Caco-2 (cell line): Measurements from ENCODE around the gene MT1B. TPM values are rescaled to one million over a fixed set of nuclear protein-coding genes. Genes with fewer than 3 reads are reported as not detected.

ENCODE experiments used
- BruUV-seq: library from RNA; stranded (reverse); fragments of 400-500 nt; replicated peaks from 2 replicates; lab custom pipeline; 2021; lab: Mats Ljungman, UMichigan
- CTCF ChIA-PET: fragments of 300-600 bp; sonication (Branson Sonifier 250); formaldehyde crosslinking; loops from one replicate; lab custom pipeline; 2022; ENCODE audit warnings: antibody characterized with exemption; lab: Charles Lee
- POLR2A ChIA-PET: fragments of 300-600 bp; sonication (Branson Sonifier 250); formaldehyde crosslinking; loops from one replicate; lab custom pipeline; 2022; ENCODE audit warnings: antibody characterized with exemption; lab: Charles Lee
- DNase-seq, 2 experiments: peaks; one replicate each; pipeline versions ENCODE4 v3.0.0 to v3.0.0-alpha.2; 2020 to 2022
- H3K27me3 ChIP-seq: replicated peaks from 2 replicates; pipeline ENCODE4 v1.6.0; 2011; ENCODE audit warnings: low read length; ENCODE audit not compliant: control insufficient read depth, insufficient read depth
- H3K36me3 ChIP-seq: 2 replicates; pipeline ENCODE4 v1.5.1; 2011; ENCODE audit warnings: low read length; ENCODE audit not compliant: control insufficient read depth, insufficient read depth
- H3K4me1 ChIP-seq: fragments of 250-450 bp; sonication (Bioruptor Pico); 2 replicates; pipeline ENCODE4 v1.5.1; 2020; ENCODE audit warnings: mild to moderate bottlenecking
- H3K4me3 ChIP-seq: 2 replicates; pipeline ENCODE4 v1.5.1; 2011; ENCODE audit warnings: low read depth, mild to moderate bottlenecking, control low read depth, low read length
- H3K9me3 ChIP-seq: fragments of 250-450 bp; sonication (Bioruptor Pico); 2 replicates; pipeline ENCODE4 v1.5.1; 2020; ENCODE audit warnings: mild to moderate bottlenecking, moderate library complexity
- H3K27ac Mint-ChIP-seq: one replicate; pipeline ENCODE4 v1.8.0; 2022; ENCODE audit warnings: mixed read lengths; ENCODE audit not compliant: unreplicated experiment
- H3K27me3 Mint-ChIP-seq: one replicate; pipeline ENCODE4 v1.8.0; 2022; ENCODE audit warnings: mixed read lengths; ENCODE audit not compliant: insufficient read depth, unreplicated experiment
- H3K36me3 Mint-ChIP-seq: one replicate; pipeline ENCODE4 v1.8.0; 2022; ENCODE audit warnings: mild to moderate bottlenecking, mixed read lengths; ENCODE audit not compliant: insufficient read depth, unreplicated experiment
- H3K4me1 Mint-ChIP-seq: one replicate; pipeline ENCODE4 v1.8.0; 2022; ENCODE audit warnings: low read depth, mixed read lengths; ENCODE audit not compliant: unreplicated experiment
- H3K4me3 Mint-ChIP-seq: one replicate; pipeline ENCODE4 v1.8.0; 2022; ENCODE audit warnings: mild to moderate bottlenecking, moderate library complexity, mixed read lengths; ENCODE audit not compliant: unreplicated experiment
- H3K9me3 Mint-ChIP-seq: one replicate; pipeline ENCODE4 v1.8.0; 2022; ENCODE audit warnings: mixed read lengths; ENCODE audit not compliant: unreplicated experiment
- intact Hi-C: fragments of 100-400 bp; cut with micrococcal nuclease; formaldehyde crosslinking; loops from one replicate; pipeline ENCODE4 v1.10.0; 2022; ENCODE audit not compliant: unreplicated experiment
- total RNA-seq: library from RNA; stranded (reverse); gene quantifications from 2 replicates; pipeline ENCODE4 v1.2.3, GENCODE V29; 2022
- TF ChIP-seq, protein P1 (sequence below), 2 experiments: fragments of 200-600 bp in 1 of 2; IDR thresholded peaks; 1 replicate in 1 of 2; 2 replicates in 1 of 2; pipeline versions ENCODE4 v1.5.1 to v1.8.0; 2011 to 2022; ENCODE audit warnings: antibody characterized with exemption in 1 of 2, control low read depth in 1 of 2, inconsistent platforms in 1 of 2, low read depth in 1 of 2, low read length in 1 of 2, mild to moderate bottlenecking in 1 of 2, moderate library complexity in 1 of 2; ENCODE audit not compliant: insufficient read depth in 1 of 2, severe bottlenecking in 1 of 2, unreplicated experiment in 1 of 2

MT1B gene
- total RNA-seq, 1 experiment from 2014 or later: not detected

DNA sequence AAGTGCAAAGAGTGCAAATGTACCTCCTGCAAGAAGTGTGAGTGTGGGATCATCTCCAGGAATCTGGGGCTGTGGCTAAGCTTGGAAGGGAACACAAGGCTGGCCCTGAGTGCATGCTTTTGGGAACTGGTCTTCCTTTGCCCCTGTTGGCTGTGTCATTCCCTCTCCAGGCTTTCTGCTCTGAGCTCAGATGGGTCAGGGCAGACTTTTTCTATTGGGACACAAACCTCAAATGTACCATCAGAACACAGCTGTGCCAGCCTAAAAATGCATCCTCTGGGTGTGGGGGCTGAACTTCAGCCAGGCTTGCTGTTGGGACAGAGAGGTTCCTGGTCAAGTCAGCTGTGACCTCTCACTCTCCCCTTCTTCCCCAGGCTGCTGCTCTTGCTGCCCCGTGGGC is 914 bp downstream of the MT1B start:
- intact Hi-C loops: no loop called here
- Mint-ChIP-seq H3K4me3 (no peak overlapping the region), H3K27me3 (peaks cover 3% of the 10 kb centered on the region), H3K9me3 (no peaks in the 10 kb centered on the region), H3K36me3 (peaks cover 5% of the 10 kb centered on the region), H3K4me1 (no peaks in the 10 kb centered on the region), H3K27ac (no peak overlapping the region)
- peaks cover 18% of the 10 kb centered on the region for H3K4me1 ChIP-seq
- no TSS peak for BruUV-seq
- H3K27me3 ChIP-seq: no peaks in the 10 kb centered on the region
- no peaks in the 10 kb centered on the region for H3K36me3 ChIP-seq
- no peaks in the 10 kb centered on the region for H3K9me3 ChIP-seq
- POLR2A ChIA-PET: no interaction called here
- TF ChIP-seq, protein P1, sequence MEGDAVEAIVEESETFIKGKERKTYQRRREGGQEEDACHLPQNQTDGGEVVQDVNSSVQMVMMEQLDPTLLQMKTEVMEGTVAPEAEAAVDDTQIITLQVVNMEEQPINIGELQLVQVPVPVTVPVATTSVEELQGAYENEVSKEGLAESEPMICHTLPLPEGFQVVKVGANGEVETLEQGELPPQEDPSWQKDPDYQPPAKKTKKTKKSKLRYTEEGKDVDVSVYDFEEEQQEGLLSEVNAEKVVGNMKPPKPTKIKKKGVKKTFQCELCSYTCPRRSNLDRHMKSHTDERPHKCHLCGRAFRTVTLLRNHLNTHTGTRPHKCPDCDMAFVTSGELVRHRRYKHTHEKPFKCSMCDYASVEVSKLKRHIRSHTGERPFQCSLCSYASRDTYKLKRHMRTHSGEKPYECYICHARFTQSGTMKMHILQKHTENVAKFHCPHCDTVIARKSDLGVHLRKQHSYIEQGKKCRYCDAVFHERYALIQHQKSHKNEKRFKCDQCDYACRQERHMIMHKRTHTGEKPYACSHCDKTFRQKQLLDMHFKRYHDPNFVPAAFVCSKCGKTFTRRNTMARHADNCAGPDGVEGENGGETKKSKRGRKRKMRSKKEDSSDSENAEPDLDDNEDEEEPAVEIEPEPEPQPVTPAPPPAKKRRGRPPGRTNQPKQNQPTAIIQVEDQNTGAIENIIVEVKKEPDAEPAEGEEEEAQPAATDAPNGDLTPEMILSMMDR (IDR thresholded peaks at IDR 0.05; ENCODE audit: insufficient read depth in 1 of 2, low read depth in 1 of 2, low read length in 1 of 2, severe bottlenecking in 1 of 2, unreplicated experiment in 1 of 2): no peak
- DNase-seq: no peak
- CTCF ChIA-PET: interaction anchor here (0.7 kb wide), 1 partner anchor 9 kb away, joined by 5 read pairs; no protein-coding TSS in a partner anchor
- H3K4me3 ChIP-seq: no peak overlapping the region

DNA sequence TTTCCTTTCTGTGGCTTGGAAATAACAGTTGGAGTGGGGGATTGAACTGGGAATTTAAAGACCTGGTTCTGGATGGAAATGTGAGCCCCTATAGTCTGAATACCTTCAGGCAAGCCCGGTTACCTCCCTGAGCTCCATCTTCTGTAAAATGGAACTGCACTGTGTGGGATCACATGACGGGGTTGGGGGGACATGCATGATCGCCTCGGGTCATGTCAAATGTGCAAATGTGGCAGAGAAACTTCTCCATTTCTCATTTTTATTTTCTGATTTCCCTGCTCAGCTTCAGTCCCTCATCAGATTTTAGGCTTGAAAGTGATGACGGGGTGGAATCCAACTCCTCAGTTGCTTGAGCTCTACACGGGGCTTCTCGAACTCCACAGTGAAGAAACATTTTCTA is 1.5 kb downstream of the MT1B start:
- CTCF ChIA-PET: interaction anchor here (0.7 kb wide), 2 partner anchors 10 to 45 kb away, joined by 3 to 5 read pairs; partner anchors contain the start of gene MT2A
- TF ChIP-seq, protein P1 (IDR thresholded peaks at IDR 0.05; ENCODE audit: insufficient read depth in 1 of 2, low read depth in 1 of 2, low read length in 1 of 2, severe bottlenecking in 1 of 2, unreplicated experiment in 1 of 2): no peak

DNA sequence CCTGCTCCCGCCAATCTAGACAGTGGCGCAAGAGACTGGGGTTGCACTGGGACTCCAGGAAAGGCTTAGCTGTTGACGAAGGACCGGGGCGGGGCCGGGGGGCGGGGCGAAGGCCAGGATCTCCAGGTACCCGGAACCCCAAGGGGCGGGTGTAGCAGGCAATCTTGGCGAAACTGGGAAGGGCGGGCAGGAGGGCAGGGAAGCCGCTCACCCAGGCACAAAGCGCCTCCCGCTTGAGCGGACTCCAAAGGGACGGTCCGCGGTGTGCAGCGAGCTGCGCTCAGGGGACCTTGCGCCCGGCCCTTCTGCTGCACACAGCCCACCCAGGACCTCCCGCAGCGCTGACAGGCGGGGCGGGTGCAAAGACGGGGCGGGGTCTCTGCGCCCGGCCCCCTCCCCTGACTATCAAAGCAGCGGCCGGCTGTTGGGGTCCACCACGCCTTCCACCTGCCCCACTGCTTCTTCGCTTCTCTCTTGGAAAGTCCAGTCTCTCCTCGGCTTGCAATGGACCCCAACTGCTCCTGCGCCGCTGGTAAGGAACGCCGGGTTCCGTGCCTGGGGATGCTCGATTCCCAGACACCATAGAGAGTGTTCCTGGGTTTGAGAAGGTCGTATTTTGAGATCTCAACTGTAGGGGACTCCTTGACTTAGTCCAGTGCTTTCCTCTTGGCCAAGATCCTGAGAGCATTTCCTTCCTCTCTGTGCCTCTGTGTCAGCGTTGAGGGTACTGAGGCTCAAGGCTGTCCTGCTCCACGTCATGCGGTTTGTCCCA is 6.1 kb downstream of the MT1B start, which contains the start of gene MT1F:
MT1F (plus strand) TSS at position 405 of the 772 bp plus-strand sequence; CDS start at position 505, 100 bp downstream.
- Mint-ChIP-seq H3K9me3 (no peaks in the 10 kb centered on the region), H3K4me1 (no peaks in the 10 kb centered on the region), H3K4me3 (peak within 1 kb of the TSS; percentile 81), H3K27me3 (peaks cover 13% of the 10 kb centered on the region), H3K27ac (no peak within 1 kb of the TSS), H3K36me3 (peaks cover 5% of the 10 kb centered on the region)
- Histone ChIP-seq H3K4me1 (peaks cover 11% of the 10 kb centered on the region), H3K36me3 (no peaks in the 10 kb centered on the region), H3K4me3 (peak within 1 kb of the TSS; percentile 69), H3K9me3 (no peaks in the 10 kb centered on the region), H3K27me3 (no peaks in the 10 kb centered on the region; the same call in 1 of the 2 replicates)
- DNase-seq: peak; percentile 88 to 97
- TF ChIP-seq, protein P1 (IDR thresholded peaks at IDR 0.05; ENCODE audit: insufficient read depth in 1 of 2, low read depth in 1 of 2, low read length in 1 of 2, severe bottlenecking in 1 of 2, unreplicated experiment in 1 of 2): peak in 1 of 2 experiments; percentile 9
- POLR2A ChIA-PET: interaction anchor here (0.6 to 0.8 kb wide), 10 partner anchors 17 to 647 kb away, joined by 3 to 9 read pairs (median 4); partner anchors contain the start of gene MT2A
- CTCF ChIA-PET: interaction anchor here (0.6 to 1.5 kb wide), 10 partner anchors 13 to 301 kb away, joined by 3 to 10 read pairs (median 4); partner anchors contain the start of genes NUDT21 and OGFOD1
- intact Hi-C loops: loop anchor here (1.0 to 5.0 kb wide), 3 partner anchors 8 to 50 kb away; partner anchors contain the start of gene MT2A
- no TSS peak for BruUV-seq

More for the DNA sequence above, 1.5 kb downstream of the MT1B start:
- no peak overlapping the region for H3K4me3 Mint-ChIP-seq
- peaks cover 16% of the 10 kb centered on the region for H3K4me1 ChIP-seq
- H3K27me3 ChIP-seq: no peaks in the 10 kb centered on the region
- H3K27me3 Mint-ChIP-seq: peaks cover 3% of the 10 kb centered on the region
- H3K4me1 Mint-ChIP-seq: no peaks in the 10 kb centered on the region
- no peak for DNase-seq
- no peaks in the 10 kb centered on the region for H3K9me3 ChIP-seq
- no peak overlapping the region for H3K4me3 ChIP-seq
- no peaks in the 10 kb centered on the region for H3K36me3 ChIP-seq
- intact Hi-C loops: no loop called here
- peaks cover 5% of the 10 kb centered on the region for H3K36me3 Mint-ChIP-seq
- POLR2A ChIA-PET: no interaction called here
- no peaks in the 10 kb centered on the region for H3K9me3 Mint-ChIP-seq
- no TSS peak for BruUV-seq
- no peak overlapping the region for H3K27ac Mint-ChIP-seq
